GM18502 (cell line): ENCODE results near the gene KCNIP4.

ENCODE experiments used
- ATAC-seq: cut with Tn5 transposase; IDR thresholded peaks from one replicate; pipeline ENCODE4 v1.9.1; 2021; ENCODE audit warnings: mild to moderate bottlenecking; ENCODE audit not compliant: unreplicated experiment, poor library complexity

KCNIP4 gene

DNA sequence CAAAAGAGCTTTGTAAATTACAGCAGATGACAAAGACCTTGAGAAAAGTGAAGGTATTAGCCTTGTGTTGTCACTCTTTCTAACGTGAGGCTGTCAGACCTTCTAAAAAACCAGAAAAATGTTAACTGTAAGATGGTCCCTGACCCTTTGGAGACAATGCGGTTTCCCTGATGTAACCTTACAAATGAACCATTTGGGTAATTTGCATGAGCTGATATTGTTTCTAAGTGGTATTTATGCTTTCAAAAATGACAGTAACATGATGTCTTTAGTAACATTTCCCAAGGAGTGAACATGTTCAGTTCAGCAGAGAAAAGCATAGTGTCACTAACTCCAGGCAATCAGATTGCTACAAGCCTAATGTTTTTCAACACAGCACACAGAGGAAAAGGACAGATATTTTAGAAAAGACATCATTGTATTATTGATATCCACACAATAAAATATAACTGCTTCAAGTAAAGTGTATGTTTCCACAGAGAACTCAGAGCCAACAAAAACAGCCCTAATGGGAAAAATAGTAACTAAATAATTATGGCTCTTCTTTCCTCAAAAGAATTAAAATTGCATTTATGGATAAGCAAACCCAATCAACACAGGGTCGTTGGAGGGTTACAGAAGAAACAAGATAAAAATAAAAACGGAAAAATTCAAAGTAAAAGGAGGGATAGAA, 434.4 kb downstream of the KCNIP4 start:
- no peak for ATAC-seq

DNA sequence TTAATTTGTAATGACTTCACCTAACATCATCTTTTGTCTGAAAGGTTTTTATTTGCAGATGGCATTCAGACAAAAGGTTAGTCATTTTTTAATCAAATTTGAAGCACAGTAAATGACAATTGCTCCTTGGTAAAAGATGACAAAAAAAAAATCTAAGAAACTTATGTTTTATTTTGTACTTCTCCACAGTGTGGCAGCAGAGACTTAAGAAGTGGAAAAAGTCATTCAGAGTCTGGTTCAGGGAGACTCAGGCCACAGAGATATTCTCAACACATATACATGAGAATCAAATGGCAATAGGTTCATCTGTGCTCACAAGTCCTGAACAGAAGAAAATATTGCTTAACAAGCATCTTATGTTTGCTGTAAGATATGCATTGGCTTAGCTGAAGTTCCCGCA, 436.2 kb downstream of the KCNIP4 start:
- ATAC-seq: no peak

DNA sequence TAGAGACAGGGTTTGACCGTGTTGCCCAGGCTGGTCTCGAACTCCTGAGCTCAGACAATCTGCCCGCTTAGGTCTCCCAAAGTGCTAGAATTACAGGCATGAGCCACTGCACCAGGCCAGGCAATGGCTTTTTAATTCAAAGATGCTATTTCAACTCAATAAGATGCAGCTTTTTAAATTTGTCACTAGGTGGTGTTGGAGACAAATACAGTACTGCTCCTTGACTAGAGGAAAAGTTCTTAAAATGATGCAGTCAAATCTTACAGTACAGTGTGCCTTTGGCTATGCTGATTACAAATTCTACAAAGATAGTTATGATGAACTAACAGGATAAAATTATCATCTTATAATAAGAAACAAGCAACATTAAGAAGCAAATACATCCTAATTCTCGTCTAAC, 441.1 kb downstream of the KCNIP4 start:
- no peak for ATAC-seq

DNA sequence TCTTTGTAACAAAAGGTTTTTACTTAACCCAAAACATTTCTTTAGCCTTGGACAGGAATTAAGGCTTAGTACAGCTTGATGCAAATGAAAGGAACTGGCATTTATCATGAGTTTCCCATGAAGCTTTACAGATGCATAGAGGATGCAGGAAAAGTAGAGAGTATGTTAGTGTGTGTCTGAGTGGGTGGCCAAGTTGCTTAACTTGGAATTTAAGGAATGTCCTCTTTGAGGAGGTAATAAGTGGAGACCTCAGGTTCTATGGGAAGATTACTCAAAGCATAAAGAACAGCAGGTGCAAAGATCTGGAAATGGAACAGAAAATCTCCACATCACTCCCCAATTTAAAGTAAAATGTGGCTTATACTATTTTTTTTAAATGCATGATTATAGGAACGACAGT, 457.9 kb downstream of the KCNIP4 start:
- no peak for ATAC-seq

DNA sequence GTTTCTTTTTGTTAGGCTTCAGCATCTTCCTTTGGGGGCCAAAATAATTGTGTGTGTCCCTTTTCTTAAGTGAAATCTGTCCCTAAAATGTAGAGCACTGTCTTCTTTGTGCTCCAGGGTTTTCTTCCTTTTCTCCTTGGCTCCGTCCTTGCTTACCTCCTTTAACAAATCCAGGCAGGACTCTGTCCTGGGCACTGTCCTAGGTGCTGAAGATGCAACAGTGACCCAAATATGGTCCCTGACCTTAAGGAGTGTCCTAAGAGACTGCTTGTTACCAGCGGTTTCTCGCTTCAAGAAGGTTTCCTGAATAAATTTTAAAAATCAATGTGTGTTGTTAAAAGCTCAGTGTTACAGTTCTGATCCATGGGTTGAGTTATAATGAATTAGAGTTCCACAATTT, 471.8 kb downstream of the KCNIP4 start:
- no peak for ATAC-seq

DNA sequence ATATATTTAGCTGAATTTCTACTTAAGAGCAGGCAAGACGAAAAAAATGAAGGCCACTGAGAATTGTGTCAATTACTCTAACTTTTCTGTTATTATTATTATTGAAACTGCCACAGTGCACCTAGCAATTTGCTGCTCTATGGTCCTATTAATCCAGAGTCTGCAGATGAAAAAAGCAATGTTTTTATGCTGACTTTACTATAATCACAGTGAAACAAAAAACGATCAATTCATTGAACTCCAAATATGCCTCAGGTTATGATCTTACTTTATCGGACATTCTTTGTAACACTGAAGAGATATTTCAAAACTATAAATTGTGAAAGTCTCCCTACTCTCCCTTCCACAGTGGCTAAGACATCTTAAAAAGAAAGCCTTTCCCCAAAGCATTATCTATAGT, 474.4 kb downstream of the KCNIP4 start:
- no peak for ATAC-seq

DNA sequence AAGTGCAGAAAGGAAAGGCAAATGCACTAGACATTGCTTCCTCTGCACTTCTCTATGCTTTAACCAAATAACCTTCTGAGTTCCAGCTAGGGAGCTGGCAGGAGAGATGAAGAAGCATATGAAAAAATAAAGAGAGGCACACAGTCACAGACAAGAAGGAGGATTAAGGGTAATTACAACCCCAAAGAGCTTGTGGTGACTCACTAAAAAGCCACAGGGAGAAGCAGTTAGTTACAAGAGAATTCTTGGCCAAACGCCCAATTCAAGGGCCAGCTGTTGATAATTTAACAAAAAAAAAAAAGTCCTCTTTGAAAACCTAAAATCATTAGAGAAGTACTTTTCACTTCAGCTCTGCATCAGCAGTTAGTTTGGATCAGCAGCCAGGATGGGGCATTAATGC, 478.0 kb downstream of the KCNIP4 start:
- ATAC-seq: no peak

DNA sequence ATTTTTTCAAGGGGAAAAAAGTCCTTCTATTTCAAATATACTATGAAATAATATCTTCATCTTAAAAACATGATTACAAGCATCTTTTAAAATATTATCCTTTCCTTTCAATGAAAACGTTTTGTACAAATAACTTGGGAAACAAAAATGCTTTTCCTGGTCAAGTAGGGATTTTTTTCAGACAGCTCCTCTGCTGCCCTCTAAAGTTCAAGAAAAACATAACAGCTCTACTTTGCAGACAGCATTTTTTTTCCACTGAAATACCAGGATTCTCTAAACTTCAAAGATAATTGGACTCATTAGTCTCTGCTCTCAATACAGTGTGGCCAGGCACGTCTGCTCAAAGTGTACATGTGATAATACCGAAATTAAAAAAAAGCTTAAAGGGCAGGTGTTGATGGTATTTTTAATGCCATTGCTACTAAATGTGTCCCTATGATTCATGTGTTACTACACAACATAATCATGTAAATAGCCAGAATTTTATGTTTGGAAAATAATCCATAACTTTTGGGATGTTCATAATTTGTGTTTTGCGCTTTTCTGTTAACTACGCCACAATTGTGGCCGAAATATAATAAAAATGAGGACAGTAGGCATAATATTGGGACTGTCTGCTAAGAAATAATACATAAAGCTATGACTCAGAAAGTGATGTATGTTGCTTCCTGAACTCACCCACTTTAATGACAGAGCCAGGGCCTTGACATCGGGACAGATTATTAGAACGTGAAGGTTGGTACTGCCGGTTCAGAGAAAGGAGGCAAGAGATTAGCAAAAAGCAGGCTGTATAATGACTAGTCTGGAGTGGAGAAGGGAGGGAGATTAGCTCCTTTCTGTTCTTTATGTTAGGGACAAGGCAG, 478.9 kb downstream of the KCNIP4 start:
- ATAC-seq: no peak

DNA sequence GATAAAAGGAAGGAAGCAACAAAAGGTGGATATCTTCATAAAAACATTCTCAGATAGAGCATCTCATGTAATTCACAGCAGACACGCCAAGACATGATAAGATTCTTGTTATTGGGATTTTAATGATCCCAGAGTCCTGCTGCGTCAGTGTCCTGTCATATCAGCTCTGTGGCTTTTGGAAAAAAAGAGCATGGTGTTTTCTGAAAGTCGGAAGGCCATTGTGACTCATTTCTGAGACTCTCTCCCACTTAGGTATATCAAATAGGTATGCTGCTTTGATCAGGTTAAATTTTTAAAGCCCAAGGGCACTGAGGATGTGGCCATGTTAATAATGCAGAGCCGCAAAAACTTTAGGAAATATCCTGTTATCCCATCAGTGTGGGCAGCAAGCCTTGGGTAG, 481.0 kb downstream of the KCNIP4 start:
- no peak for ATAC-seq

DNA sequence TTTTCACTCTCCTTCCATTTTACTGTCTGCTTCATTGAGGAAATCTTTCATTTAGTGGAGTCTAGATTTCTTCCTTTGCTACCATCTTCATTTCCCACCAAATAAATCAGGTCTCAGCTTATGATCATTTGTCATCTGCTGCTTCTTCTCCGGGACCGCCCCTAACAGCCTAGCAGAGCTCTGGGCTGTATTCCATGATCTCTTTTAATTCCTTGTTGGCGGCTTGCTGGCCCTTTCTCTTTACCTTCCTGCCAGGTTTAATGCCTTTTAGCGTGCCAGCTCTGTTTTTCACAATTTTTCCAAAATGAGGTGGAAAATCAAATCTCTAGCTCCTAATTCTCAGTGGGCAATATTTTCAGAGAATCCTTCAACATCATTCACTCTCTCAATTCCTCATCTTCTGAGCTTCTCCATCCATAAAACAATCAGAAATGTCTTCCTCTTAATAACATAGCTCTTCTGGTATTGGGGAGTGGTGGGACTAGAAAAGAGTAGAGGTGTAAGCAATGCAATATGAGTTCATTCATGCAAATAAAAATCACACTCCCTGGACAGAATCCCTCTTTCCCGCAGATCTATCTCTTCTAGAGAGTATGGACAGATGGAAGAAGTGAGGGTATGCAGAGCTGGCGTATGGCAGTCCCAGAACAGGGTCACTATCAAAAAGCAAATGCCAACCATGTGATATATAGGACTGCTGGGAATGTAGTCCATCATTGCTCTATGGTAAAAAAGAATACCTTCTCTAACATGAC, 491.3 kb downstream of the KCNIP4 start:
- no peak for ATAC-seq

DNA sequence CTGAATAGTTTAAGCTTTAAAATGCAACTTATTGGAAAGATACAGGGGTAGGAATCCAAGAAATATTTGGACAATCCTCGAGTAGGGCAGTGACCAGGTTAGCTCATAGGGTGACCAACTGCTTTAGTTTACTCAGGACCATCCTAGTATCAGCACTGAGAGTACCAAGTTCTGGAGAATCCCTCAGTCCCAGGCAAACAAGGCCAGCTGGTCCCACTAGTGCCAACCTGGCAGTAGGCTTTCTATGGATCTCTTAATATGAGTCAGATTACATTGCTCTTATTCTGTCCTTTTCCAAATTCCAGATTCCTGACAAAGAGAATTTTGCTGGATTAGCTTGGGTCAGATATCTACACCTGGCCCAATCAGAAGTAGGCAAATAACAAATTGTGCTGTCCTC, 493.7 kb downstream of the KCNIP4 start:
- no peak for ATAC-seq

DNA sequence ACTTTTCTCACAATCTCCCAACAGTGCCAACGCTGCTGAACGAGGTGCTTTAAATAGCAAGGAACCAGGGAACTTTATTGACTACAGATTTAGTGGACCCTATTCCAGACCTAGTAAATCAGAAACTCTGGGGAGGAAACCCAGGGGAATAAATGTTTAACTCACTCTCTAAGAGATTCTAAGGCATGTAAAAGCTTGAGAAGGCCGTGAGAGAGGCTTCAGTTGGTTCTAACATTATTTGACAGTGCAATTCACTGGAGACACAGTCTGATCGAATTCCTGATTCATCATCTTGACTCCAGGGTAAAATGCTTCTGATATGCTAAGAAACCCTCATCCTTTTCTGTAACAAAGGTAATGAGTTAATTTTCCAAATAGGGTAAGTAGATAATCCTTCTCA, 494.4 kb downstream of the KCNIP4 start:
- ATAC-seq: no peak

DNA sequence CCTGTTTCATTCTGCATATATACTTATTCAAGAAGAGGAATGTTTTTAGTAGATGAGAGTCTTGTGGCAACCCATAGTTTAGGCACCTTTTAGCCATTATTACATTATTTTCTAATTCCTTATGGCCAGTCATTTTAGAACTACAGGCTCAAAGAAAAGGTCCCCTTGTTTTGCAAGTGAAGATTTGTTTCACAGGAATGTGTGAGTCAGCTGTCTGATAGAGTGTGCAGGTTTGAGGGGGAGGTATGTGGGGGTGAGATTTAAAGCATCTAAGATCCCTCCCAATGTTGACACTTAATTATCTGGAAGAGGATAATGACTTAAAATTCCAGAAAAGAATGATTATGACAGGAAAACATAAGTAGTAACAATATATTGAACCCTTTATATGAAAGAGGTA, 495.6 kb downstream of the KCNIP4 start:
- no peak for ATAC-seq

DNA sequence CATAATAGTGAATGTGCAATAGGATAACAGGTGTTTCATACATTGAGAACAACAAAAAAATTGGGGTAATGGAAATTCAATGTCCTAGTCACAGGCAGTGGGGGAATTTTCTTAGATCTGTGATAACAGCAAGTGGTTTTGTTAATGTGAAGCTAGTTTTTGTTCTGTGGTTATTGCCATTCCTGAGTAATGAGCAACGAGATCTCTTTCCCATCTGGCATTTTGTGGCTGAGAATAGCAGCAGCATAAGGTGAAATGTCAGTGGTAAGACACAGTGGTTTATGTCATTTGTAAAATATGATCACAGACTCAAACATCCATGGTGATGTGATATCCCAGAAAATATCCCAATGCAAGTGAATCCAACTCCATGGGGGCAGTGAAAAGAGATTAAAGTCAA, 497.5 kb downstream of the KCNIP4 start:
- ATAC-seq: no peak

DNA sequence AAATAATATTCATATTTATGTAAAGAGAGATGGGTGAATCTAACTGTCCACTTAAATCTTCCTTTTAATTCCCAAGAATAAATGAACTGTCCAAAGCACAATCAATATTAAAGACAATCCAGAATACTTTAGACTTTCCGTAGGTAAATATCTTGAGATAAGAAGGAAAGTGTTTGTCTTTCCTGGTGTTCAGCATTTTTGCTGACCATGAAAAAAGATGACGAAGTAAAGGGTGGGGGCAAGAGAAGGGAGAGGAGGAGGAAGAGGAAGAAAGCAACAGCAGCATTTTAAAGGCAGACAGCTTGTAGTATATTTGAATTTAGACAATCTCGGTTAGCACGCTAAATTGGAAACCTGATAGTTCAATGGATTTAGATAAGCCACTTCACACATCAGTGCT, 498.2 kb downstream of the KCNIP4 start:
- ATAC-seq: no peak

DNA sequence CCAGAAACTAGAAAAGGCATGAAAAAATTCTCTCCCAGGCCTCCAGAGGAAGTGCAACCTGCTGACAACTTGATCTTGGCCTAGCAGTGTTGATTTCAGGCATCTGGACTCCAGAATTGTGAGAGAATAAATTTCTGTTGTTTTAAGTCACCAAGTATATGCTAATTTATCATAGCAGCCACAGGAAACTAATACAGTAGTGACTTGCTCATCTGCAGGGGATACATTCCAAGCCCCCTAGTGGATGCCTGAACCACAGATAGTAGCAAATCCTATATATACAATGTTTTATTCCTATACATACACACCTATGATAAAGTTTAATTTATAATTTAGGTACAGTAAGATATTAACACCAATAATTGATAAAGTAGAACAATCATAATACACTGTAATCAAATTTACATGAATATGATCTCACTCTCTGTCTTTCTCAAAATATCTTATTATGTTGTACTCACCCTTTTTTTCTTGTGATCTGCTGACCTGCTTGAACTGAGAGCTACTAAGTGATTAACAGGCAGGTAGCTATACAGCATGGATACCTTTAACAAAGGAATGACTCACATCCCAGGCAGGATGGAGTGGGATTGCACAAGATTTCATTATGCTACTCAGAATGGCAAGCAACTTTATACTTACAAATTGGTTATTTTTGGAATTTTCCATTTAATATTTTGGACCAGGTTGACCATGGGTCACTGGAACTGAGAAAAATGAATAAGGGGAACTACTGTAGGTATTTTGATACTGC, 501.1 kb downstream of the KCNIP4 start:
- no peak for ATAC-seq

DNA sequence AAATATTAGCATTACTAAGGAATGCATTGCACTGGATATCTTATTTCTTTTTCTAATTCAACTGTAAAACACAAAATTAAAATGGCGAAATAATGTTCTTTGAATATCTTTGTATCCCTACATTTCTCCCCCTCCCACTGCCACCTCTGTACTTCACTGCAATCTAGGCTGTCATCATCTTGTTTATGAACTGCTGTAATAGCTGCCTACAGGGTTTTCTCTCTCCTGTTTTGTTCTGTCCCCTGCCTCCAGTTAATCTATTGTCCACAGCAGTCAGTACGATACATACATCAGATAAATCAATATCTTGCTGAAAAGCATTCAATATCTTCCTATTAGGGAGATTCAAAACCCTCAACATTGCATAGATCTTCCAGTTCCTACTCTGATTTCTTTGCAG, 528.4 kb downstream of the KCNIP4 start:
- ATAC-seq: no peak

DNA sequence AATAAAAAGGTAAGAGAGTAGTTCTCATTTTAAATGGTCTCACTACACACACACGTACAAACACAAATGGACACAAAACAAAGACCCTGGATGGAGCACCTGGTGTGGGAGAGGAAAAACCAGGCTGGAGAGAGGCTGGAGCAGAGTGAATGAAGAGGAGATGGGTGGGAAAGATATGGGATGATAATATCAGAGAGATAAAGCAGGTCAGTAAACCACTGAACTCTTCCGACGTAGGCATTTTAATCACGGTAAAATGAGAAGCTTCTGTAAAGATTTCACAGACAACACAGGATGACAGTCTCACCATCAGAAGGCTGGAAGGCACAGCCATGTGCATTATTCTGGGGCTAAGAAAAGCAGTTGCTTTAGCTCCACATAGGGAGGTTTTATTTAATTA, 532.8 kb downstream of the KCNIP4 start:
- no peak for ATAC-seq

DNA sequence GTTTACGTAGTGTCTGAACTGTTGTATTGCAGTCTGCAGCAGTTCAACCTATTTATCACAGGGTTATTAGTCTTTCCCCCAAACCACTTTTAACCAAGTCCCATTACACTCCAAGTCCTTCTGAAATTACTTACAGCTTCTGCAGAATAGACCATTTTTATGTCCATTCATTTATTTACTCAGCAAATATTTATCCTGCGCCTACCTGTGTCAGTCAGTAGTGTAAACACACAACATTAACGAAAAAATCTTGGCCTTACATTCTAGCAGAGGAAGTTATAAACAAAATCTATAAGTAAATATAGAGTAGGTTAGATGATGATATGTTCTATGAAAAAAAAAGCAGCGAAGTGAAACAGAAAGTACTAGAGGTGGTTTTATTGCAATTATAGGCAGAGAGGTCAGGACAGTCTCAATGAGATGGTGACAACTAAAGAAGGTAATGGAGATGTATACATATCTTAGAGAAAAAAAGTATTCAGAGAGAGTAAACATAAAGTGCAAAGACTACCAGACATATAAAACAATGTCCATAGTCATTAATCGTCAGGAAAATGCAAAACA, 534.7 kb downstream of the KCNIP4 start:
- no peak for ATAC-seq

DNA sequence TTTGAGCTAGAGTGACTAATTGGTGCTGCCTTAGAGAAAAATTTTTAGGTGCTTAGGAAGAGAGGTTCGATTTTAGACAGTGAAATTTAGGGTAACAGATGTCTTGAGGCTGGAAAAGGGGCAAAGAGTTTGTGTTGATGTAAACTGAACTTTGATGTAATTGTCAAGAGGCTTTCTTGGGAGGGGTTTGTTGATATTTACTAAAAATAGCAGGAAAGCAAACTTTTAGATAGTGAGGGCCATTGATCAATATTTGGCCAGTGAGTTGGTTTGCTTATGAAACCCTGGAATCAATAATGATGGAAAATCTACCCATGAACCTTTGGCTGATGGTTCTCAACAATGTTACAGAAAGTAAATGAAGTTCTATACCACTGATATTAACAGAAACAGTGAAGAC, 537.5 kb downstream of the KCNIP4 start:
- no peak for ATAC-seq
